GM12878 (cell line): ENCODE measurements around the gene PFKP.

Source experiments
- EZH2 ChIP-seq: IDR thresholded peaks from 2 replicates; pipeline ENCODE4 v1.6.1; 2012; ENCODE audit warnings: low read depth, mild to moderate bottlenecking, control low read depth, inconsistent platforms, low read length, borderline replicate concordance; ENCODE audit not compliant: control insufficient read depth
- POLR2A ChIP-seq: IDR thresholded peaks from 2 replicates; pipeline ENCODE4 v1.6.1; 2011; ENCODE audit warnings: low read depth, mild to moderate bottlenecking, low read length
- SIN3A ChIP-seq: IDR thresholded peaks from 2 replicates; pipeline ENCODE4 v1.6.1; 2012; ENCODE audit warnings: low read depth, low read length, improper control_type of control experiment
- SUZ12 ChIP-seq: fragments of 200-600 bp; sonication (generic); IDR thresholded peaks from one replicate; pipeline ENCODE4 v1.6.1; 2018; ENCODE audit warnings: antibody characterized with exemption, mild to moderate bottlenecking; ENCODE audit not compliant: unreplicated experiment
- TCF12 ChIP-seq: IDR thresholded peaks from 2 replicates; pipeline ENCODE4 v1.6.1; 2011; ENCODE audit warnings: low read depth, mild to moderate bottlenecking, low read length
- ZNF274 ChIP-seq: IDR thresholded peaks from one replicate; pipeline ENCODE4 v1.8.0; 2011; ENCODE audit not compliant: insufficient read length, insufficient read depth
- TF ChIP-seq, protein P1 (sequence below): IDR thresholded peaks from 2 replicates; pipeline ENCODE4 v1.6.1; 2012; ENCODE audit warnings: low read depth, low read length, improper control_type of control experiment
- TF ChIP-seq, protein P2 (sequence below): fragments of 450-650 bp; IDR thresholded peaks from 2 replicates; pipeline ENCODE4 v1.6.1; 2017; ENCODE audit warnings: mild to moderate bottlenecking
- TF ChIP-seq, protein P3 (sequence below): IDR thresholded peaks from 2 replicates; pipeline ENCODE4 v1.6.1; 2012; ENCODE audit warnings: low read length, inconsistent platforms
- TF ChIP-seq, protein P4 (sequence below), 3 experiments: IDR thresholded peaks in 2 of 3; conservative IDR thresholded peaks in 1 of 3; 2 replicates each; pipeline ENCODE4 v1.5.1; 2011; ENCODE audit warnings: low read depth in 3 of 3, low read length in 3 of 3, mild to moderate bottlenecking in 3 of 3, control low read depth in 2 of 3, moderate library complexity in 2 of 3, inconsistent platforms in 1 of 3, mixed read lengths in 1 of 3; ENCODE audit not compliant: control insufficient read depth in 2 of 3, insufficient read depth in 1 of 3; ENCODE audit errors: extremely low read depth in 1 of 3

DNA sequence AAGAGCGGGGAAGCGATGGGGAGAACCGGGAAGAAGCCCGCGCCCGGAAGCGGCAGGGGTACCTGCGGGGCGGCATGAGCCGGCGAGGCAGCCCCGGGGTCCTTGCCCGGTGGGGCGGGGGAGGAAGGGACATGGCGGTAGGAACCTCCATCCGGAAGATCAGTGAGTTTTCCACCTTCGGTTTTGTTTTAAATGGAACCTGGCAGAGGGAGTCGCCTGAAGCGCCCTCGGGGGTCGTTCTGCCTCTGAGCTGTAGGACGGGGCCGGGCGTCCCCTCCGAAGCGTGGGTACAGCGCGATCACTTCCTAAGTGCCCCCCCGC, 471 bp downstream of the PFKP start:
- TF ChIP-seq TCF12 = no peak
- TF ChIP-seq, protein P1, sequence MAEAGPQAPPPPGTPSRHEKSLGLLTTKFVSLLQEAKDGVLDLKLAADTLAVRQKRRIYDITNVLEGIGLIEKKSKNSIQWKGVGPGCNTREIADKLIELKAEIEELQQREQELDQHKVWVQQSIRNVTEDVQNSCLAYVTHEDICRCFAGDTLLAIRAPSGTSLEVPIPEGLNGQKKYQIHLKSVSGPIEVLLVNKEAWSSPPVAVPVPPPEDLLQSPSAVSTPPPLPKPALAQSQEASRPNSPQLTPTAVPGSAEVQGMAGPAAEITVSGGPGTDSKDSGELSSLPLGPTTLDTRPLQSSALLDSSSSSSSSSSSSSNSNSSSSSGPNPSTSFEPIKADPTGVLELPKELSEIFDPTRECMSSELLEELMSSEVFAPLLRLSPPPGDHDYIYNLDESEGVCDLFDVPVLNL = no peak
- TF ChIP-seq, protein P2, sequence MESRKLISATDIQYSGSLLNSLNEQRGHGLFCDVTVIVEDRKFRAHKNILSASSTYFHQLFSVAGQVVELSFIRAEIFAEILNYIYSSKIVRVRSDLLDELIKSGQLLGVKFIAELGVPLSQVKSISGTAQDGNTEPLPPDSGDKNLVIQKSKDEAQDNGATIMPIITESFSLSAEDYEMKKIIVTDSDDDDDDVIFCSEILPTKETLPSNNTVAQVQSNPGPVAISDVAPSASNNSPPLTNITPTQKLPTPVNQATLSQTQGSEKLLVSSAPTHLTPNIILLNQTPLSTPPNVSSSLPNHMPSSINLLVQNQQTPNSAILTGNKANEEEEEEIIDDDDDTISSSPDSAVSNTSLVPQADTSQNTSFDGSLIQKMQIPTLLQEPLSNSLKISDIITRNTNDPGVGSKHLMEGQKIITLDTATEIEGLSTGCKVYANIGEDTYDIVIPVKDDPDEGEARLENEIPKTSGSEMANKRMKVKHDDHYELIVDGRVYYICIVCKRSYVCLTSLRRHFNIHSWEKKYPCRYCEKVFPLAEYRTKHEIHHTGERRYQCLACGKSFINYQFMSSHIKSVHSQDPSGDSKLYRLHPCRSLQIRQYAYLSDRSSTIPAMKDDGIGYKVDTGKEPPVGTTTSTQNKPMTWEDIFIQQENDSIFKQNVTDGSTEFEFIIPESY = no peak
- TF ChIP-seq SIN3A = no peak
- TF ChIP-seq, protein P3, sequence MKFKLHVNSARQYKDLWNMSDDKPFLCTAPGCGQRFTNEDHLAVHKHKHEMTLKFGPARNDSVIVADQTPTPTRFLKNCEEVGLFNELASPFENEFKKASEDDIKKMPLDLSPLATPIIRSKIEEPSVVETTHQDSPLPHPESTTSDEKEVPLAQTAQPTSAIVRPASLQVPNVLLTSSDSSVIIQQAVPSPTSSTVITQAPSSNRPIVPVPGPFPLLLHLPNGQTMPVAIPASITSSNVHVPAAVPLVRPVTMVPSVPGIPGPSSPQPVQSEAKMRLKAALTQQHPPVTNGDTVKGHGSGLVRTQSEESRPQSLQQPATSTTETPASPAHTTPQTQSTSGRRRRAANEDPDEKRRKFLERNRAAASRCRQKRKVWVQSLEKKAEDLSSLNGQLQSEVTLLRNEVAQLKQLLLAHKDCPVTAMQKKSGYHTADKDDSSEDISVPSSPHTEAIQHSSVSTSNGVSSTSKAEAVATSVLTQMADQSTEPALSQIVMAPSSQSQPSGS = no peak
- TF ChIP-seq, protein P4, sequence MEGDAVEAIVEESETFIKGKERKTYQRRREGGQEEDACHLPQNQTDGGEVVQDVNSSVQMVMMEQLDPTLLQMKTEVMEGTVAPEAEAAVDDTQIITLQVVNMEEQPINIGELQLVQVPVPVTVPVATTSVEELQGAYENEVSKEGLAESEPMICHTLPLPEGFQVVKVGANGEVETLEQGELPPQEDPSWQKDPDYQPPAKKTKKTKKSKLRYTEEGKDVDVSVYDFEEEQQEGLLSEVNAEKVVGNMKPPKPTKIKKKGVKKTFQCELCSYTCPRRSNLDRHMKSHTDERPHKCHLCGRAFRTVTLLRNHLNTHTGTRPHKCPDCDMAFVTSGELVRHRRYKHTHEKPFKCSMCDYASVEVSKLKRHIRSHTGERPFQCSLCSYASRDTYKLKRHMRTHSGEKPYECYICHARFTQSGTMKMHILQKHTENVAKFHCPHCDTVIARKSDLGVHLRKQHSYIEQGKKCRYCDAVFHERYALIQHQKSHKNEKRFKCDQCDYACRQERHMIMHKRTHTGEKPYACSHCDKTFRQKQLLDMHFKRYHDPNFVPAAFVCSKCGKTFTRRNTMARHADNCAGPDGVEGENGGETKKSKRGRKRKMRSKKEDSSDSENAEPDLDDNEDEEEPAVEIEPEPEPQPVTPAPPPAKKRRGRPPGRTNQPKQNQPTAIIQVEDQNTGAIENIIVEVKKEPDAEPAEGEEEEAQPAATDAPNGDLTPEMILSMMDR (IDR thresholded peaks at IDR 0.05 in 2 of 3, conservative IDR thresholded peaks at IDR 0.05 in 1 of 3; ENCODE audit: control insufficient read depth in 2 of 3, extremely low read depth in 1 of 3, insufficient read depth in 1 of 3, low read depth in 3 of 3, low read length in 3 of 3) = no peak
- TF ChIP-seq POLR2A = no peak; the same call in 1 of the 2 replicates
- TF ChIP-seq SUZ12 = no peak
- TF ChIP-seq EZH2 = no peak
- TF ChIP-seq ZNF274 = no peak
